H1 (cell line): ENCODE measurements around the gene GGTLC2. TPM values are rescaled to one million over a fixed set of nuclear protein-coding genes. Genes with fewer than 3 reads are reported as not detected.

Experiments
- CTCF ChIA-PET: fragments of 300-600 bp; sonication (Branson Sonifier 250); formaldehyde crosslinking; loops from one replicate; lab custom pipeline; 2021; ENCODE audit not compliant: partially characterized antibody; lab: Charles Lee
- POLR2A ChIA-PET: fragments of 300-600 bp; sonication (Branson Sonifier 250); formaldehyde crosslinking; loops from one replicate; lab custom pipeline; 2021; ENCODE audit warnings: inconsistent platforms; ENCODE audit not compliant: partially characterized antibody; lab: Charles Lee
- DNase-seq, 2 experiments: peaks; one replicate each; pipeline versions ENCODE4 v3.0.0 to v3.0.0-alpha.2; 2010 to 2022; ENCODE audit warnings: low spot score in 2 of 2, low read depth in 1 of 2, mixed read lengths in 1 of 2
- FAIRE-seq: peaks from 2 replicates; lab custom pipeline; 2011; peaks lifted over from hg19 to GRCh38; lab: Jason Lieb, UNC
- H2AFZ ChIP-seq: 2 replicates; pipeline ENCODE4 v1.8.1; 2012; ENCODE audit warnings: low read length, inconsistent platforms
- H2AK5ac ChIP-seq: 2 replicates; pipeline ENCODE4 v1.6.1; 2013; ENCODE audit warnings: low read depth, low read length
- H2BK120ac ChIP-seq: replicated peaks from 2 replicates; pipeline ENCODE3; 2013; ENCODE audit warnings: low read depth, low read length, inconsistent platforms
- H2BK12ac ChIP-seq: 2 replicates; pipeline ENCODE4 v1.6.1; 2013; ENCODE audit warnings: low read depth, low read length
- H2BK15ac ChIP-seq: 2 replicates; pipeline ENCODE4 v1.6.1; 2013; ENCODE audit warnings: low read length
- H2BK20ac ChIP-seq: 2 replicates; pipeline ENCODE4 v1.6.1; 2013; ENCODE audit warnings: low read length
- H2BK5ac ChIP-seq: 2 replicates; pipeline ENCODE4 v1.6.1; 2013; ENCODE audit warnings: low read depth, low read length
- H3K14ac ChIP-seq: 2 replicates; pipeline ENCODE4 v1.6.1; 2013; ENCODE audit warnings: inconsistent platforms; ENCODE audit not compliant: insufficient read length
- H3K18ac ChIP-seq: 2 replicates; pipeline ENCODE4 v1.6.1; 2013; ENCODE audit warnings: low read length; ENCODE audit errors: extremely low read depth
- H3K23ac ChIP-seq: 2 replicates; pipeline ENCODE4 v1.6.1; 2013; ENCODE audit warnings: inconsistent platforms; ENCODE audit not compliant: insufficient read length
- H3K23me2 ChIP-seq: 2 replicates; pipeline ENCODE4 v1.6.1; 2013; ENCODE audit warnings: low read depth, low read length
- H3K27ac ChIP-seq: 2 replicates; pipeline ENCODE4 v1.6.1; 2011; ENCODE audit warnings: low read depth, low read length, inconsistent platforms
- H3K27me3 ChIP-seq, 4 experiments: replicated peaks in 1 of 4; 1 replicate in 1 of 4; 2 replicates in 3 of 4; pipeline versions ENCODE4 v1.6.1 to v1.8.1; 2011 to 2013; ENCODE audit warnings: low read length in 3 of 4, mild to moderate bottlenecking in 3 of 4, inconsistent platforms in 2 of 4, mixed read lengths in 2 of 4, moderate library complexity in 1 of 4; ENCODE audit not compliant: control insufficient read depth in 3 of 4, insufficient read depth in 3 of 4; ENCODE audit errors: extremely low read depth in 1 of 4
- H3K36me3 ChIP-seq, 4 experiments: 2 replicates each; pipeline versions ENCODE4 v1.6.1 to v1.8.1; 2011 to 2013; ENCODE audit warnings: mild to moderate bottlenecking in 4 of 4, low read length in 3 of 4, moderate library complexity in 2 of 4, control low read depth in 1 of 4, inconsistent platforms in 1 of 4; ENCODE audit not compliant: insufficient read depth in 4 of 4, control insufficient read depth in 2 of 4
- H3K4ac ChIP-seq: replicated peaks from 2 replicates; pipeline ENCODE3; 2013; ENCODE audit warnings: low read length, low read depth, mixed read lengths, inconsistent platforms; ENCODE audit not compliant: insufficient read length
- H3K4me1 ChIP-seq, 4 experiments: replicated peaks in 1 of 4; 1 replicate in 1 of 4; 2 replicates in 3 of 4; pipeline versions ENCODE4 v1.6.1 to v1.8.1; 2011 to 2013; ENCODE audit warnings: low read length in 3 of 4, inconsistent platforms in 2 of 4, mixed read lengths in 1 of 4; ENCODE audit not compliant: insufficient read depth in 4 of 4, control insufficient read depth in 3 of 4
- H3K4me2 ChIP-seq, 2 experiments: 2 replicates each; pipeline versions ENCODE4 v1.6.1 to v1.8.1; 2011 to 2013; ENCODE audit warnings: low read depth in 2 of 2, low read length in 2 of 2, control low read depth in 1 of 2, inconsistent platforms in 1 of 2, mild to moderate bottlenecking in 1 of 2; ENCODE audit not compliant: insufficient read depth in 1 of 2
- H3K4me3 ChIP-seq, 4 experiments: fragments of 200-600, 300-600 bp in 1 of 4; sonication (generic), shearing (Covaris generic), sonication (Bioruptor Twin) in 1 of 4; 2 replicates each; pipeline versions ENCODE4 v1.5.1 to v1.8.1; 2011 to 2016; ENCODE audit warnings: low read length in 4 of 4, low read depth in 3 of 4, control low read depth in 2 of 4, inconsistent platforms in 2 of 4, mild to moderate bottlenecking in 2 of 4, mixed read lengths in 1 of 4, moderate library complexity in 1 of 4; ENCODE audit not compliant: insufficient read depth in 2 of 4; ENCODE audit errors: extremely low read depth in 1 of 4
- H3K56ac ChIP-seq: replicated peaks from 2 replicates; pipeline ENCODE3; 2013; ENCODE audit warnings: low read depth, mild to moderate bottlenecking, mixed read lengths, low read length, inconsistent platforms; ENCODE audit not compliant: insufficient read length
- H3K79me1 ChIP-seq: 2 replicates; pipeline ENCODE4 v1.6.1; 2013; ENCODE audit warnings: low read depth, low read length, control low read depth
- H3K79me2 ChIP-seq, 2 experiments: 2 replicates each; pipeline versions ENCODE4 v1.6.1 to v1.8.1; 2012 to 2013; ENCODE audit warnings: low read length in 2 of 2, mild to moderate bottlenecking in 2 of 2, inconsistent platforms in 1 of 2; ENCODE audit not compliant: insufficient read depth in 2 of 2, control insufficient read depth in 1 of 2
- H3K9ac ChIP-seq, 4 experiments: replicated peaks in 1 of 4; 1 replicate in 1 of 4; 2 replicates in 3 of 4; pipeline versions ENCODE4 v1.6.1 to v1.8.1; 2011 to 2013; ENCODE audit warnings: low read depth in 3 of 4, low read length in 3 of 4, control low read depth in 2 of 4, mild to moderate bottlenecking in 2 of 4, moderate library complexity in 2 of 4, inconsistent platforms in 1 of 4; ENCODE audit errors: extremely low read depth in 1 of 4
- H3K9me3 ChIP-seq, 2 experiments: 2 replicates each; pipeline versions ENCODE4 v1.6.1 to v1.8.1; 2012 to 2013; ENCODE audit warnings: mild to moderate bottlenecking in 2 of 2, moderate library complexity in 2 of 2, control low read depth in 1 of 2, inconsistent platforms in 1 of 2, low read depth in 1 of 2, low read length in 1 of 2, mixed read lengths in 1 of 2; ENCODE audit not compliant: insufficient read depth in 2 of 2
- H4K20me1 ChIP-seq, 2 experiments: replicated peaks in 1 of 2; 2 replicates each; pipeline versions ENCODE3 to v1.8.1; 2011 to 2013; ENCODE audit warnings: inconsistent platforms in 2 of 2, low read length in 2 of 2, mild to moderate bottlenecking in 1 of 2; ENCODE audit not compliant: insufficient read depth in 2 of 2, control insufficient read depth in 1 of 2
- H4K5ac ChIP-seq: 2 replicates; pipeline ENCODE4 v1.6.1; 2013; ENCODE audit warnings: low read length, low read depth, mixed read lengths, inconsistent platforms; ENCODE audit not compliant: insufficient read length
- H4K8ac ChIP-seq: 2 replicates; pipeline ENCODE4 v1.8.0; 2013; ENCODE audit warnings: mild to moderate bottlenecking, moderate library complexity, low read length, inconsistent platforms; ENCODE audit not compliant: insufficient read depth; ENCODE audit errors: extremely low read depth
- H4K91ac ChIP-seq: replicated peaks from 2 replicates; pipeline ENCODE3; 2013; ENCODE audit warnings: low read length, mixed read lengths, inconsistent platforms; ENCODE audit not compliant: insufficient read length
- E2F6 ChIP-seq: IDR thresholded peaks from 2 replicates; pipeline ENCODE4 v1.6.1; 2012; ENCODE audit warnings: inconsistent platforms
- EGR1 ChIP-seq: IDR thresholded peaks from 2 replicates; pipeline ENCODE4 v1.6.1; 2011; ENCODE audit warnings: low read depth, low read length, borderline replicate concordance
- HDAC2 ChIP-seq, 2 experiments: fragments of 300-600 bp in 1 of 2; sonication (generic) in 1 of 2; IDR thresholded peaks; 2 replicates each; pipeline ENCODE4 v1.6.1; 2011 to 2012; ENCODE audit warnings: low read depth in 2 of 2, low read length in 2 of 2, mild to moderate bottlenecking in 2 of 2, moderate library complexity in 2 of 2, borderline replicate concordance in 1 of 2, inconsistent platforms in 1 of 2
- NANOG ChIP-seq: IDR thresholded peaks from 2 replicates; pipeline ENCODE4 v1.6.1; 2011; ENCODE audit warnings: low read length, low read depth, mild to moderate bottlenecking, inconsistent platforms; ENCODE audit not compliant: insufficient read depth, poor library complexity, severe bottlenecking
- NRF1 ChIP-seq: IDR thresholded peaks from 2 replicates; pipeline ENCODE4 v1.6.1; 2011; ENCODE audit warnings: mild to moderate bottlenecking, low read depth, low read length, improper control_type of control experiment
- RBBP5 ChIP-seq: IDR thresholded peaks from 2 replicates; pipeline ENCODE4 v1.7.1; 2012; ENCODE audit warnings: low read depth, mild to moderate bottlenecking, inconsistent platforms, low read length, moderate library complexity, borderline replicate concordance
- RXRA ChIP-seq: IDR thresholded peaks from 2 replicates; pipeline ENCODE4 v1.6.1; 2011; ENCODE audit warnings: low read depth, mild to moderate bottlenecking, low read length, moderate library complexity; ENCODE audit not compliant: insufficient read depth
- SP2 ChIP-seq: IDR thresholded peaks from 2 replicates; pipeline ENCODE4 v1.6.1; 2012; ENCODE audit warnings: mild to moderate bottlenecking, low read length, inconsistent platforms
- SRF ChIP-seq: IDR thresholded peaks from 2 replicates; pipeline ENCODE4 v1.6.1; 2011; ENCODE audit warnings: mild to moderate bottlenecking, low read depth, low read length, moderate library complexity
- TAF1 ChIP-seq: IDR thresholded peaks from 2 replicates; pipeline ENCODE4 v1.6.1; 2011; ENCODE audit warnings: mild to moderate bottlenecking, low read depth, low read length
- TEAD4 ChIP-seq: IDR thresholded peaks from 2 replicates; pipeline ENCODE4 v1.6.1; 2012; ENCODE audit warnings: low read depth, low read length, inconsistent platforms, mixed read lengths
- USF2 ChIP-seq: IDR thresholded peaks from 2 replicates; pipeline ENCODE4 v1.6.1; 2011; ENCODE audit warnings: low read length, improper control_type of control experiment
- WGBS, 2 experiments: shearing (Covaris generic) in 1 of 2; methylation state at CpG; one replicate each; pipeline versions ENCODE4 v1.1.6 to v1.1.7; 2013 to 2015; ENCODE audit warnings: low lambda C conversion rate in 2 of 2, mixed read lengths in 2 of 2, inconsistent platforms in 1 of 2, low coverage in 1 of 2, missing lambda C conversion rate in 1 of 2; ENCODE audit not compliant: insufficient replicate concordance in 2 of 2, insufficient coverage in 1 of 2, insufficient read length in 1 of 2; ENCODE audit errors: extremely low coverage in 1 of 2, missing lambda C conversion rate in 1 of 2; 5-methylcytosine and 5-hydroxymethylcytosine counted together
- polyA plus RNA-seq, 7 experiments: library from polyadenylated mRNA; depleted of rRNA in 3 of 7; stranded (reverse) in 5 of 7; unstranded in 2 of 7; fragments of >200 nt in 5 of 7; fragments of 200-250 nt in 2 of 7; gene quantifications; 1 replicate in 5 of 7; 2 replicates in 1 of 7; 4 replicates in 1 of 7; pipeline versions ENCODE4 v1.2.1 to v1.2.3, GENCODE V29; 2011 to 2013; ENCODE audit warnings: missing spikeins in 2 of 7, mixed read lengths in 2 of 7
- total RNA-seq: library from RNA; stranded (reverse); fragmentation: NEBNext Ultra II Directional; extraction: Animal tissue kit (Norgen Biotek cat#: 25700); gene quantifications from 2 replicates; pipeline ENCODE4 v1.2.1, GENCODE V29; 2021

GGTLC2 gene
- total and polyA plus RNA-seq, 2 of the 8 experiments (the other 6 are each of a cell fraction or from before 2014, with no cell fraction given) = not detected

GRCh38 chr22:22674467-22674866 is 30.1 kb downstream of the GGTLC2 start:
- Histone ChIP-seq H3K14ac (no peak overlapping the region), H3K4me1 (no peaks in the 10 kb centered on the region), H3K56ac (no peak overlapping the region), H3K79me2 (no peaks in the 10 kb centered on the region), H2BK120ac (no peak overlapping the region), H3K9ac (no peak overlapping the region), H3K79me1 (no peaks in the 10 kb centered on the region), H3K4me2 (no peak overlapping the region), H2BK20ac (no peak overlapping the region), H3K23me2 (no peaks in the 10 kb centered on the region), H3K27ac (no peak overlapping the region), H2BK15ac (no peak overlapping the region), H4K20me1 (no peaks in the 10 kb centered on the region), H4K91ac (no peak overlapping the region), H3K4ac (no peak overlapping the region), H4K5ac (no peak overlapping the region), H3K9me3 (peaks cover 23 to 54% of the 10 kb centered on the region in 2 experiments), H2BK5ac (no peak overlapping the region), H3K23ac (no peak overlapping the region), H3K4me3 (no peak overlapping the region), H2AFZ (no peak overlapping the region), H3K27me3 (peaks cover 18 to 41% (median 29%) of the 10 kb centered on the region in 4 experiments; a peak in 6 of 7 replicates), H2BK12ac (no peak overlapping the region), H3K36me3 (no peaks in the 10 kb centered on the region), H3K18ac (no peak overlapping the region), H2AK5ac (no peak overlapping the region), H4K8ac (no peak overlapping the region)
- CTCF ChIA-PET = interaction anchor here (0.6 kb wide), 1 partner anchor 450 kb away, joined by 3 read pairs; no protein-coding TSS in a partner anchor
- DNase-seq (no peak), FAIRE-seq (no peak)
- 85% methylated on average over 4 of the region's 4 CpGs; no CpG with 5 or more reads in 1 of the 2 experiments for WGBS, 2 experiments
- POLR2A ChIA-PET = no interaction called here
- TF ChIP-seq RBBP5 (no peak), USF2 (no peak), NRF1 (no peak), EGR1 (no peak), SP2 (no peak), E2F6 (no peak), SRF (no peak), TEAD4 (no peak), RXRA (no peak), HDAC2 (IDR thresholded peaks at IDR 0.05; ENCODE audit: borderline replicate concordance in 1 of 2, low read depth in 2 of 2, low read length in 2 of 2) (no peak), TAF1 (no peak), NANOG (no peak)
